Mesodermal cell (in vitro differentiated cells): ENCODE results near the gene DNAJB1. TPM values are rescaled to one million over a fixed set of nuclear protein-coding genes. Genes with fewer than 3 reads are reported as not detected.
"Not testable (repeated sequence)": the region's sequence is repeated elsewhere in the genome, so short reads cannot be mapped to it uniquely, and the experiment has no call there.

Experiments
- H3K27ac ChIP-seq: 2 replicates; pipeline ENCODE4 v1.7.0; 2013; ENCODE audit warnings: mild to moderate bottlenecking, low read depth, low read length, moderate library complexity; ENCODE audit not compliant: severe bottlenecking
- H3K36me3 ChIP-seq: 2 replicates; pipeline ENCODE4 v1.7.1; 2013; ENCODE audit warnings: mild to moderate bottlenecking, low read length, moderate library complexity; ENCODE audit not compliant: control insufficient read depth, insufficient read depth
- H3K4me1 ChIP-seq: one replicate; pipeline ENCODE4 v1.7.1; 2013; ENCODE audit warnings: mild to moderate bottlenecking, low read length; ENCODE audit not compliant: insufficient read depth, control insufficient read depth, poor library complexity, severe bottlenecking
- H3K4me3 ChIP-seq: 2 replicates; pipeline ENCODE4 v1.7.0; 2013; ENCODE audit warnings: low read length, control low read depth, mild to moderate bottlenecking; ENCODE audit not compliant: insufficient read depth, poor library complexity, severe bottlenecking; ENCODE audit errors: extremely low read depth
- H3K9me3 ChIP-seq: 2 replicates; pipeline ENCODE4 v1.7.1; 2013; ENCODE audit warnings: mild to moderate bottlenecking, low read length, moderate library complexity; ENCODE audit not compliant: control insufficient read depth
- WGBS, 2 experiments: methylation state at CpG; one replicate each; pipeline ENCODE4 v1.1.5; 2013; ENCODE audit warnings: missing lambda C conversion rate in 2 of 2; ENCODE audit not compliant: insufficient coverage in 2 of 2; 5-methylcytosine and 5-hydroxymethylcytosine counted together
- polyA plus RNA-seq, 2 experiments: library from polyadenylated mRNA; stranded (reverse); fragments of 50-300 nt; gene quantifications; one replicate each; pipeline ENCODE4 v1.2.3, GENCODE V29; 2013

Gene DNAJB1
- 56.7 TPM for polyA plus RNA-seq (2013, experiment 1 of 2)
- 53.9 TPM for polyA plus RNA-seq (2013, experiment 2 of 2)

GRCh38 chr19:14517840-14518505 is at the start of gene DNAJB1:
Gene DNAJB1, minus strand, starts transcription at chr19:14518397. Its CDS starts 48 bp downstream, at chr19:14518349.
- H3K27ac ChIP-seq = peak within 1 kb of the TSS; percentile 99
- peaks cover 36% of the 10 kb centered on the region for H3K4me1 ChIP-seq
- no peaks in the 10 kb centered on the region for H3K9me3 ChIP-seq
- 0% methylated on average over 40 to 64 of the region's 82 CpGs for WGBS, 2 experiments
- peaks cover 35% of the 10 kb centered on the region for H3K36me3 ChIP-seq
- H3K4me3 ChIP-seq = peak within 1 kb of the TSS; percentile 76

DNA sequence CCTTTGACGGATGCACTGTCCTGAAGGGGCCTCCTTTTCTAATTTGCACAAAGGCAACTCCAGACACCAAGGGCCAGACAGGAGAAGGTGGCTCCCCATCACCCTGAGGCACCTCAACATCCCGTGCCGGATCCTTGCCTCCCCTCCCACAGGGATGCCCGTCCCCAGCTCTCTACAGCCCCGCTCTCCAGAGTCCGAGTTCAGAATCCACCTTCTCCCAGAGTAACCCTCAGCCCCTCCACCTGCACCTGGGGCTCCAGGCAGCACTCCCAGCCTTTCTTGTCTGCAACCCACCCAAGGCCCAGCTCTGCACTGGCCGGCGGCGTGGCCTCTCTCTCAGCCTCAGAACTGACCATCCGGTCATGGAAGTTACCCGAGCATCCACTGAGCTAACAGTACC is 48.9 kb upstream of the DNAJB1 start:
- 92 to 99% methylated on average over 11 of the region's 11 CpGs for WGBS, 2 experiments
- Histone ChIP-seq H3K4me1 (peaks cover 7% of the 10 kb centered on the region), H3K9me3 (no peaks in the 10 kb centered on the region), H3K4me3 (no peak overlapping the region), H3K36me3 (peaks cover 40% of the 10 kb centered on the region), H3K27ac (no peak overlapping the region)

DNA sequence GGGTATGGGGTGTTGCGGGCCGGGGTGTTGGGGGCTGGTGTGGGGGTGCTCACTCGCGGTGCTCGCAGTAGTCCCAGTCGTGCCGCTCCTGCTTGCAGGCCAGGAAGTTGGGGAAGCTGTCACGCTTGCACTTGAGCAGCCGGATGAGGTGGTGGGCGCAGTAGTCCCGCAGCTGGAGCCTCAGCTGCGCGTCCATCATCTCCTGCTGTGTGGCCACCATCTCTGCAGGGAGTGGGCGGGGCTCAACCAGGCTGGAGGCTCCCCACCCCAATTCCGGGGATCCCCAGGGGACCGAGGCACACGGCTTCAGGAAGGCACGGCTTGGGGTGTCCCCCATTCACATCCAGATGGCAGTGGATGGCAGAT is 48.5 kb upstream of the DNAJB1 start:
- 95 to 96% methylated on average over 16 to 18 of the region's 18 CpGs for WGBS, 2 experiments
- peaks cover 11% of the 10 kb centered on the region for H3K4me1 ChIP-seq
- peaks cover 40% of the 10 kb centered on the region for H3K36me3 ChIP-seq
- no peak overlapping the region for H3K4me3 ChIP-seq
- H3K27ac ChIP-seq = no peak overlapping the region
- no peaks in the 10 kb centered on the region for H3K9me3 ChIP-seq

GRCh38 chr19:14565765-14566711 is 47.8 kb upstream of the DNAJB1 start:
- H3K36me3 ChIP-seq = peaks cover 40% of the 10 kb centered on the region
- peaks cover 16% of the 10 kb centered on the region for H3K4me1 ChIP-seq
- 96% methylated on average over 18 to 19 of the region's 31 CpGs for WGBS, 2 experiments
- H3K9me3 ChIP-seq = no peaks in the 10 kb centered on the region
- no peak overlapping the region for H3K4me3 ChIP-seq
- H3K27ac ChIP-seq = no peak overlapping the region

GRCh38 chr19:14565298-14565679 is 47.1 kb upstream of the DNAJB1 start:
- H3K4me3 ChIP-seq = no peak overlapping the region

DNA sequence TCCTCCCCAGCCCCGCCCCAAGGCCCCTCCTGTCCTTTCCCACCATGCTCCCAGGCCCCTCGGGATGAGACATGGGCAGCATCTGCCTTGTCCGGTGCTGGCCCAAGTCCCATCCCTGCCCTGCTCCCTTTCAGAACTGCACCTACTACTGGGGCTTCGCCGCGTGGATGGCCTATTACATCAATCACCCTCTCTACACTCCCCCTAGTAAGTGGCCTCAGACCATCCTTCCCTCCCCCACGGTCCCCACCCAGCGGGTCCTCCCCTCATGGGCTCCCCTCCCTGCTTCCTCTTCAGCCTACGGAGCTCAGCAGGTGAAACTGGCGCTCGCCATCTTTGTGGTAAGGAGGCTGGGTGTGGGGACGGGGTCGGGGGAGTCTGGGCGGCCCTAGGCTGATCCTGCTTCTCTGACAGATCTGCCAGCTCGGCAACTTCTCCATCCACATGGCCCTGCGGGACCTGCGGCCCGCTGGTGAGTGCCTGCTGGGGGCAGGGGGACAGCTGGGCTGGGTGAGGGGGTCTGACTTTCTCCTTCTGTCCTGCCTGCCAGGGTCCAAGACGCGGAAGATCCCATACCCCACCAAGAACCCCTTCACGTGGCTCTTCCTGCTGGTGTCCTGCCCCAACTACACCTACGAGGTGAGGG is 46.6 kb upstream of the DNAJB1 start:
- H3K9me3 ChIP-seq, H3K27ac ChIP-seq, H3K4me3 ChIP-seq: not testable (repeated sequence)
- 95 to 96% methylated on average over 8 to 12 of the region's 22 CpGs for WGBS, 2 experiments
- H3K4me1 ChIP-seq = peaks cover 22% of the 10 kb centered on the region
- peaks cover 40% of the 10 kb centered on the region for H3K36me3 ChIP-seq

More at GRCh38 chr19:14565298-14565679, 47.1 kb upstream of the DNAJB1 start:
- Histone ChIP-seq H3K4me1 (peaks cover 18% of the 10 kb centered on the region), H3K9me3 (no peaks in the 10 kb centered on the region), H3K27ac (no peak overlapping the region), H3K36me3 (peaks cover 40% of the 10 kb centered on the region)
- 95 to 96% methylated on average over 16 to 21 of the region's 22 CpGs for WGBS, 2 experiments

DNA sequence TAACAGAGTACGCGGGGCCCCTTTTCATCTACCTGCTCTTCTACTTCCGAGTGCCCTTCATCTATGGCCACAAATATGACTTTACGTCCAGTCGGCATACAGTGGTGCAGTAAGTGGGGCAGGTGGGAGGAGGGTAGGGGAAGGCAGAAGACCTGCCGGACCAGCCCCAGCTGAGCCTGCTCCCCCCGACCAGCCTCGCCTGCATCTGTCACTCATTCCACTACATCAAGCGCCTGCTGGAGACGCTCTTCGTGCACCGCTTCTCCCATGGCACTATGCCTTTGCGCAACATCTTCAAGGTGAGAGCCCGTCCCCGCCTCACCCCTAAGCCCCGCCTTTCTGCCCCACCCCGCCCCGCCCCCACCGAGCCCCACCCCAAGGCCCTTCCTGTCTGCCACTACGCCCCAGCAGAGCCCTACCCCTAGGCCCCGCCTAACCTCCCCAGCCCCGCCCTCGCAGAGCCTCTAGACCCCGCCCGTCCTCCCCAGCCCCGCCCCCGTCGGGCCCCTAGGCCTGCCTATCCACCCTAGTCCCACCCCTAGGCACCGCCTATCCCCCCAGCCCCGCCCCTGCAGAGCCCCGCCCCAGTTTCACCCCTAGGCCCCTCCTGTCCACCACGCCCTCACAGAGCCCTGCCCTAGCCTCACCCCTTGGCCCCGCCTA is 45.9 kb upstream of the DNAJB1 start:
- WGBS, 2 experiments = 95 to 96% methylated on average over 9 to 11 of the region's 33 CpGs
- Histone ChIP-seq H3K27ac (no peak overlapping the region), H3K9me3 (no peaks in the 10 kb centered on the region), H3K4me3 (no peak overlapping the region), H3K4me1 (peaks cover 26% of the 10 kb centered on the region), H3K36me3 (peaks cover 36% of the 10 kb centered on the region)

DNA sequence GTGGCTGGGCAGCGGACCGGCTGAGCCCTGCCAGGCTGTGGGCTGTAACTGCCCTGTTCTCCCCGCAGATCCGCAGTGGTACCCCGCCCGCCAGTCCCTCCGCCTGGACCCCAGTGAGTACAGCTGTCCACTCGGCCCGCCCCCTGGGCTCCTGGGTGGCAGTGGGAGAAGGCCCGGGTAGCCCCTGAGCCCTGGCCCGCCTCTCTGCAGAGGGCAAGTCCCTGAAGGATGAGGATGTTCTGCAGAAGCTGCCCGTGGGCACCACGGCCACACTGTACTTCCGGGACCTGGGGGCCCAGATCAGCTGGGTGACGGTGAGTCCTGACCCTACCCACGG is 45.4 kb upstream of the DNAJB1 start:
- 96 to 97% methylated on average over 9 to 12 of the region's 16 CpGs for WGBS, 2 experiments
- Histone ChIP-seq H3K27ac (no peak overlapping the region), H3K4me3 (no peak overlapping the region), H3K4me1 (peaks cover 31% of the 10 kb centered on the region), H3K36me3 (peaks cover 32% of the 10 kb centered on the region), H3K9me3 (no peaks in the 10 kb centered on the region)

DNA sequence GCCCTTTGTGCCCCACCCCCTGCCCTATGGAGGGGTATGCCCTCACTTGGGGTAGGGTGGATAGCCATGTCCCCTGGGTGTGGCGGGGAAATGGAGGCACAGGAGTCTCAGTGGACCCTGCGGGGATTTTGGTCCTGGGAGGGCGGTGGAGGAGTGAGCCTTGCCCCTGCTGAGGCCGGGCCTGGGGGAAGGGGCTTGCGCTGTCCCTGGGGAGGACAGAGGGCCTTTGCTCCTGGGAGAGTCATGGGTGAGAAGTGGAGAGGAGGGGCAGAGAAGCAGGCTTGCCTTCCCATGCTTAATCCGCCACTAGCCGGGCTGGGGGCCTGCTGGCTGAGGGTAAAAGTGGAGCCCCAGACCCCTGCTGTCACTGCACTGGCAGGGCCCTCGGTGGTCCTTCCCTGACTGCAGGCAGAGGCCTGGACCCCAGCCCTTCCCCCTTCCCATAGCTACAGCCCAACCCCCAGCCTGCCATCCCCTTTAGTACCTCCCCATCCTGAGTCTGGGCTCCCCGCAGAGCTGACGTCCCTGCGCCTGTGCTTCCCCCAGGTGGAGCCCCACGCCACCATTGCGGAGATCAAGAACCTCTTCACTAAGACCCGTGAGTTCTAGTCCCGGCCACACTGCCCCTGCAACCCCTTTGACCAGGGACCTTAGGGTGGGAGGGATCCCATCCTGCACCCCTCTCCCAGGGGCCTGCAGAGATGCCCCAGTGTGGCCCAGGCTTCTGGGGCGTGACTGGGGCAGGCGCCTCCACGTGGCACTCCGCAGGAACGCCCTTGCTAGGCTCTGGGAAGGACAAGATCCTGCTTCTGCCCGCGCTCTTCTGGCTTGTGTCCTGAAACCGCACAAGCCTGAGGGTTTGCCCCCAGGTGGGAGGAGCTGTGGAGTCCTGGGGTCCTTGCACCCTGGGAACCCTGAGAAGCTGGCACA is 44.7 kb upstream of the DNAJB1 start:
- peaks cover 28% of the 10 kb centered on the region for H3K36me3 ChIP-seq
- H3K27ac ChIP-seq = no peak overlapping the region
- H3K9me3 ChIP-seq = no peaks in the 10 kb centered on the region
- H3K4me3 ChIP-seq = no peak overlapping the region
- 79% methylated on average over 18 to 20 of the region's 23 CpGs for WGBS, 2 experiments
- H3K4me1 ChIP-seq = peaks cover 38% of the 10 kb centered on the region
